ENCODE measurements around the gene TGFBR2. TPM values are rescaled to one million over a fixed set of nuclear protein-coding genes. Genes with fewer than 3 reads are reported as not detected.

Gene TGFBR2
- total and polyA plus RNA-seq, 4 donors, result 13.9 to 61.2 (median 33.7) TPM

DNA sequence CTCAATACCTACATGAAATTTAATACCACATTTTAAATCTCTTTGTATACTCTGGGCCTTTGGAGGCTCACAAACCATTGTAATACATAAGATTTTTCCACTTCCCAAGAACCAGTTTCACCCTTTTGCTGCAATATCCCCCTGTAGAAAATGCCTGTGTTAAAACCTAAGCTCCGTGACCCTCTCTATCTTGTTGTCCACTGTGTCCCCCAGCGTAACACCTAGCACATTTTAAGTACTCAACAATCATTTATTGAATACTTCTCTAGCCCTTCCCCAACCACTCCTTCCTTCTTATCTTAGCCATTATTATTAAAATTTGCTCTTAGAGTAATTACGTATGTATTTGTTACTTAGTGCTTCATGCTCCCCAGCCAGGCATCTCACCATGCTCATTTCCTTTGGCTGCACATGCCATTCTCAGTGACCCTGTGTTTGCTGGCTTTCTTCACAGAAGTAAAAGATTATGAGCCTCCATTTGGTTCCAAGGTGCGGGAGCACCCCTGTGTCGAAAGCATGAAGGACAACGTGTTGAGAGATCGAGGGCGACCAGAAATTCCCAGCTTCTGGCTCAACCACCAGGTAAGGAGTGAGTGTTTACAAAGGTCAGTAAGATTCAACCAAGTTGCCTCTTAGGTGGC lies 81.6 kb downstream of the TGFBR2 start:
- no peaks in the 10 kb centered on the region for H3K9me3 ChIP-seq (ENCODE audit: control insufficient read depth in 4 of 4, low read length in 3 of 4)
- no peak overlapping the region for H3K27ac ChIP-seq (ENCODE audit: low read depth in 1 of 2, low read length in 2 of 2)
- 90% methylated on average over 8 of the region's 8 CpGs for WGBS
- no peaks in the 10 kb centered on the region for H3K27me3 ChIP-seq (ENCODE audit: control insufficient read depth in 4 of 4, insufficient read depth in 4 of 4, low read length in 3 of 4)
- no peak overlapping the region for H3K9ac ChIP-seq (ENCODE audit: low read depth in 1 of 2, low read length in 2 of 2)
- no peak overlapping the region for H3K4me3 ChIP-seq (ENCODE audit: low read depth in 1 of 3, low read length in 3 of 3)
- peaks cover 0 to 28% (median 17%) of the 10 kb centered on the region in 4 donors for H3K4me1 ChIP-seq (ENCODE audit: control insufficient read depth in 4 of 4, insufficient read depth in 4 of 4, low read length in 3 of 4)
- DNase-seq (ENCODE audit: low spot score), result no peak
- H3K36me3 ChIP-seq (ENCODE audit: control insufficient read depth in 4 of 4, insufficient read depth in 3 of 4, low read depth in 1 of 4, low read length in 3 of 4), result peaks cover 0 to 26% (median 11%) of the 10 kb centered on the region in 4 donors
- no peak for TF ChIP-seq GABPA (IDR thresholded peaks at IDR 0.05 in 1 of 2, conservative IDR thresholded peaks at IDR 0.05 in 1 of 2)
- no peak for TF ChIP-seq SP1 (IDR thresholded peaks at IDR 0.05)
- TF ChIP-seq, protein P1, sequence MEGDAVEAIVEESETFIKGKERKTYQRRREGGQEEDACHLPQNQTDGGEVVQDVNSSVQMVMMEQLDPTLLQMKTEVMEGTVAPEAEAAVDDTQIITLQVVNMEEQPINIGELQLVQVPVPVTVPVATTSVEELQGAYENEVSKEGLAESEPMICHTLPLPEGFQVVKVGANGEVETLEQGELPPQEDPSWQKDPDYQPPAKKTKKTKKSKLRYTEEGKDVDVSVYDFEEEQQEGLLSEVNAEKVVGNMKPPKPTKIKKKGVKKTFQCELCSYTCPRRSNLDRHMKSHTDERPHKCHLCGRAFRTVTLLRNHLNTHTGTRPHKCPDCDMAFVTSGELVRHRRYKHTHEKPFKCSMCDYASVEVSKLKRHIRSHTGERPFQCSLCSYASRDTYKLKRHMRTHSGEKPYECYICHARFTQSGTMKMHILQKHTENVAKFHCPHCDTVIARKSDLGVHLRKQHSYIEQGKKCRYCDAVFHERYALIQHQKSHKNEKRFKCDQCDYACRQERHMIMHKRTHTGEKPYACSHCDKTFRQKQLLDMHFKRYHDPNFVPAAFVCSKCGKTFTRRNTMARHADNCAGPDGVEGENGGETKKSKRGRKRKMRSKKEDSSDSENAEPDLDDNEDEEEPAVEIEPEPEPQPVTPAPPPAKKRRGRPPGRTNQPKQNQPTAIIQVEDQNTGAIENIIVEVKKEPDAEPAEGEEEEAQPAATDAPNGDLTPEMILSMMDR (IDR thresholded peaks at IDR 0.05; ENCODE audit: low read depth, low read length, missing input control), result no peak
- no peak for TF ChIP-seq EGR1 (IDR thresholded peaks at IDR 0.05; ENCODE audit: low read depth in 2 of 2)
- TF ChIP-seq FOXA2 (IDR thresholded peaks at IDR 0.05), result no peak
- TF ChIP-seq, protein P2, sequence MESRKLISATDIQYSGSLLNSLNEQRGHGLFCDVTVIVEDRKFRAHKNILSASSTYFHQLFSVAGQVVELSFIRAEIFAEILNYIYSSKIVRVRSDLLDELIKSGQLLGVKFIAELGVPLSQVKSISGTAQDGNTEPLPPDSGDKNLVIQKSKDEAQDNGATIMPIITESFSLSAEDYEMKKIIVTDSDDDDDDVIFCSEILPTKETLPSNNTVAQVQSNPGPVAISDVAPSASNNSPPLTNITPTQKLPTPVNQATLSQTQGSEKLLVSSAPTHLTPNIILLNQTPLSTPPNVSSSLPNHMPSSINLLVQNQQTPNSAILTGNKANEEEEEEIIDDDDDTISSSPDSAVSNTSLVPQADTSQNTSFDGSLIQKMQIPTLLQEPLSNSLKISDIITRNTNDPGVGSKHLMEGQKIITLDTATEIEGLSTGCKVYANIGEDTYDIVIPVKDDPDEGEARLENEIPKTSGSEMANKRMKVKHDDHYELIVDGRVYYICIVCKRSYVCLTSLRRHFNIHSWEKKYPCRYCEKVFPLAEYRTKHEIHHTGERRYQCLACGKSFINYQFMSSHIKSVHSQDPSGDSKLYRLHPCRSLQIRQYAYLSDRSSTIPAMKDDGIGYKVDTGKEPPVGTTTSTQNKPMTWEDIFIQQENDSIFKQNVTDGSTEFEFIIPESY (IDR thresholded peaks at IDR 0.05), result no peak
- no peak for TF ChIP-seq JUND (IDR thresholded peaks at IDR 0.05)
- TF ChIP-seq, protein P3, sequence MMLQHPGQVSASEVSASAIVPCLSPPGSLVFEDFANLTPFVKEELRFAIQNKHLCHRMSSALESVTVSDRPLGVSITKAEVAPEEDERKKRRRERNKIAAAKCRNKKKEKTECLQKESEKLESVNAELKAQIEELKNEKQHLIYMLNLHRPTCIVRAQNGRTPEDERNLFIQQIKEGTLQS (IDR thresholded peaks at IDR 0.05), result no peak
- TF ChIP-seq RXRA (IDR thresholded peaks at IDR 0.05), result no peak
- TF ChIP-seq RAD21 (IDR thresholded peaks at IDR 0.05), result no peak
- TF ChIP-seq, protein P4, sequence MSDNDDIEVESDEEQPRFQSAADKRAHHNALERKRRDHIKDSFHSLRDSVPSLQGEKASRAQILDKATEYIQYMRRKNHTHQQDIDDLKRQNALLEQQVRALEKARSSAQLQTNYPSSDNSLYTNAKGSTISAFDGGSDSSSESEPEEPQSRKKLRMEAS (IDR thresholded peaks at IDR 0.05), result no peak
- no peak for TF ChIP-seq NR2F2 (IDR thresholded peaks at IDR 0.05)
- no peak for TF ChIP-seq YY1 (IDR thresholded peaks at IDR 0.05)
- TF ChIP-seq, protein P5, sequence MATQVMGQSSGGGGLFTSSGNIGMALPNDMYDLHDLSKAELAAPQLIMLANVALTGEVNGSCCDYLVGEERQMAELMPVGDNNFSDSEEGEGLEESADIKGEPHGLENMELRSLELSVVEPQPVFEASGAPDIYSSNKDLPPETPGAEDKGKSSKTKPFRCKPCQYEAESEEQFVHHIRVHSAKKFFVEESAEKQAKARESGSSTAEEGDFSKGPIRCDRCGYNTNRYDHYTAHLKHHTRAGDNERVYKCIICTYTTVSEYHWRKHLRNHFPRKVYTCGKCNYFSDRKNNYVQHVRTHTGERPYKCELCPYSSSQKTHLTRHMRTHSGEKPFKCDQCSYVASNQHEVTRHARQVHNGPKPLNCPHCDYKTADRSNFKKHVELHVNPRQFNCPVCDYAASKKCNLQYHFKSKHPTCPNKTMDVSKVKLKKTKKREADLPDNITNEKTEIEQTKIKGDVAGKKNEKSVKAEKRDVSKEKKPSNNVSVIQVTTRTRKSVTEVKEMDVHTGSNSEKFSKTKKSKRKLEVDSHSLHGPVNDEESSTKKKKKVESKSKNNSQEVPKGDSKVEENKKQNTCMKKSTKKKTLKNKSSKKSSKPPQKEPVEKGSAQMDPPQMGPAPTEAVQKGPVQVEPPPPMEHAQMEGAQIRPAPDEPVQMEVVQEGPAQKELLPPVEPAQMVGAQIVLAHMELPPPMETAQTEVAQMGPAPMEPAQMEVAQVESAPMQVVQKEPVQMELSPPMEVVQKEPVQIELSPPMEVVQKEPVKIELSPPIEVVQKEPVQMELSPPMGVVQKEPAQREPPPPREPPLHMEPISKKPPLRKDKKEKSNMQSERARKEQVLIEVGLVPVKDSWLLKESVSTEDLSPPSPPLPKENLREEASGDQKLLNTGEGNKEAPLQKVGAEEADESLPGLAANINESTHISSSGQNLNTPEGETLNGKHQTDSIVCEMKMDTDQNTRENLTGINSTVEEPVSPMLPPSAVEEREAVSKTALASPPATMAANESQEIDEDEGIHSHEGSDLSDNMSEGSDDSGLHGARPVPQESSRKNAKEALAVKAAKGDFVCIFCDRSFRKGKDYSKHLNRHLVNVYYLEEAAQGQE (IDR thresholded peaks at IDR 0.05), result no peak
- TF ChIP-seq TAF1 (conservative IDR thresholded peaks at IDR 0.05), result no peak
- no peak for TF ChIP-seq HNF4G (IDR thresholded peaks at IDR 0.05)
- no peak for TF ChIP-seq HNF4A (conservative IDR thresholded peaks at IDR 0.05)
- TF ChIP-seq FOXA1 (IDR thresholded peaks at IDR 0.05), result no peak
